Measurements from ENCODE around the gene SPTBN1.

Gene SPTBN1

DNA sequence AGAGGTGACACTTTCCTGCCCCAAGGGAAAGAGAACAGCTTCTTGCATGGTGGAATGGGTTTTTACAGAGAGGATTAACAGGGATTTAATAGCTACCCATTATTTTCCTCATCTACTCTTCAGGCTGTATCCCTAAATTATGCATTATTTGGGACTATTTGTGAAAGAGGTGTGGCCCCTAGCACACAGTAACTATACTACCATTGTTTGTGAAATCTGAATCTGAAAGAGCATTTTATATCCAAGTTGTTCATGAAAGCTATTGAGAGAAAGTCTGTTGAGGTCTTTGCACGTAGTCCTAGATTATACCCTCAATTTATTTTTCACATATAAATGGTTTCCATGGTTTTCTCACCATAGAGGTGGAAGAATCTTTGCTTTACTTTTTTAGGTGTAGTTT is 78.1 kb downstream of the SPTBN1 start:
- no peak for DNase-seq

DNA sequence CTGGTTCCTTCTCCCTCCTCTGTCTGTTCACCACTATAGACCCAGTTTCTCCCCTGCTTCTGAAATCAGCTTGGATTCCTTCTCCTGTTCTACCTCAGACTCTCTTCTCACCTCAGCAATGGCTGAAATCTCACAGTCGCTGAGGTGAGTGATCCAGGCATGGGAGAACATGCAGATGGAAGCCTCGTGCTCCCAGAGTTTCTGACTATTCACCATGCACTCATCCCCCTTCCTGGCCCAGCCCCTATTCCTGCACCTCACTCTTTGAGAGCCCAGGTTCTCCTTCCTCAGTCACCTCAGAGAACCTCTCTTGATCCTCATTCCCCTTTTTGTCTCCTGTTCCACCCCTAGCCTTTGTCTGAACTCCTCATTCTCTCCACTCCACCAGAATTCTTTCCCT is 78.5 kb downstream of the SPTBN1 start:
- DNase-seq, result no peak

DNA sequence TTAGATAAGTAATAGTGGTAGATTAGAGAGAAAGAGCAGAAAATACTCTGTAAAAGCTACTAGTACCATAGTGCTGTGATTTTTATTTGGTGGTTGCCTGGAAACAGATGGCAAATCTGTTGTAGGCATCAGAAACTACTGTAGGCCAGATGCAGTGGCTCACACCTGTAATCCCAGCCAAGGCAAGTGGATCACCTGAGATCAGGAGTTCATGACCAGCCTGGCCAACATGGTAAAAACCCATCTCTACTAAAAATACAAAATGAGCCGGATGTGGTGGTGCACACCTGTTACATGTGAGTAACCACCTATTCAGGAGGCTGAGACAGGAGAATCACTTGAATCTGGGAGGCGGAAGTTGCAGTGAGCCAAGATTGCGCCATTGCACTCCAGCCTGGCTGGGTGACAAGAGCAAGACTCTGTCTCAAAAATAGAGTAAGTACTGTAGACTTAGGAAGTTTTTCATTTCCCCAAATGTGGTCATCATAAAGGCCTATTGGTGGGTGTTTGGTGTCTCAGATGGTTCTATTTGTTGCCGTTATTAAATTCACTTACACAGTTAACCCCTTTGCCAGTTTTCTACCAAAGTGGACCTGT is 79.6 kb downstream of the SPTBN1 start:
- DNase-seq, result no peak

DNA sequence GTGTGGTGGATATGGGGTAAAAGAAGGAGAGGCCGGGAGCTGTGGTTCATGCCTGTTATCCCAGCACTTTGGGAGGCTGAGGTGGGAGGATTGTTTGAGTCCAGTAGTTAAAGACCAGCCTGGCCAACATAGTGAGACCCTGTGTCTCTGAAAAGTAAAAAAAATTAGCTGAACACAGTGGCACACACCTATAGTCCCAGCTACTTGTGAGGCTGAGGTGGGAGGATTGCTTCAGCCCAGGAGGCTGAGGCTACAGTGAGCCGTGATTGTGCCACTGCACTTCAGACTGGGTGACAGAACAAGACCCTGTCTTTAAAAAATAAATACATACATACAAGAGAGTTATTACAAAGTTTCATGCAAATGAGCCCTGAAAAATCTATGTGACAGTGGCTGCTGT is 80.6 kb downstream of the SPTBN1 start:
- no peak for DNase-seq

DNA sequence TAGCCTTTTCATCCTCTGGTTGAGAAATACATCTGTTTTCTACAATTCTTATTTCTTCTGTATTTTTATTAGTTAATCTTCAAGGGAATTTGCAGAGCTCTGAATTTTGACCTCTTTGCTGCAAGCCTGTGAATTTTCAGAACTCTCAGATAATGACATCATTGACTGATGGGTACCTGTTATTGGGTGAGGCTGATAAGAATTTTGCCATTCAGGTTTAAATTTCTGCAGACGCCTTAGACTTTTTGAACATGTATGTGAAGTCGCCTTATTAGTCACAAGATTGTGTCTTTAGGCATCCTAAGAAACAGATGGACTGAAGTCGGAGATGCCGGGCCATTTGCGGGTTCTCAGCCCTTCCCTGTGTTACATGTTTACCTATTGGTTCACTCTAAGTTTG is 82.4 kb downstream of the SPTBN1 start:
- no peak for DNase-seq

DNA sequence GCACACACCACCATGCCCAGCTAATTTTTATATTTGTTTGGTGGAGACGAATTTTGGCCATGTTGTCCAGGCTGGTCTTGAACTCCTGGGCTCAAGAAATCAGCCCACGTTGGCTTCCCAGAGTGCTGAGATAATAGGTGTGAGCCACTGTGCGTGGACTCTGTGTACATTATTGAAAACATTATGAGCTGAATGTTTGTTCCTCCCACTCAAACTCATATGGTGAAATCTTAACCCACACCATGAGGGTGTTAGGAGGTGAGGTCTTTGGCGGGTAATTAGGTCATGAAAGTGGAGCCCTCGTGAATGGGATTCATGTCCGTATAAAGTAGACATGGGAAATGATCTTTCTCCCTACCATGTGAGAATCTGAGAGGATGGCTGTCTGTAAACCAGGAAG is 83.6 kb downstream of the SPTBN1 start:
- no peak for DNase-seq

DNA sequence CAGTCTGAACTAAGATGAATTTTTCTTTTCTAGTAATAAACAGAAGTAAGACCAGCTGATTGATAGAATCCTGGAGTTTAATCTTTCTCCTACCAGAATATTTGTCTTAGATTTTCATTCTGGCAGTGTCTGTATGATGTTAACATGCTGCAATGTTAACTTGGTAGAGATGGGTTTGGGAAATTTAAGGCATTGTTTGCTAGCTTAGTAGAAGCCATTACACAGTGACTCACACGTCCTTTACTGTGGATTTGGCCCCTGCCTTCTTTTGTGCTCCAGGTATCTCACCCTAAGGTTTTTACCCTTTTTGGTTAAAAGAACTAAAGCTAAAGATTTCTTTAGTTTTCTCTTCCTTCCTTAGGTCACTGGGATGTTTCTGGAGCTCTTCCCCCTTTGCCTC is 84.1 kb downstream of the SPTBN1 start:
- DNase-seq, result no peak

DNA sequence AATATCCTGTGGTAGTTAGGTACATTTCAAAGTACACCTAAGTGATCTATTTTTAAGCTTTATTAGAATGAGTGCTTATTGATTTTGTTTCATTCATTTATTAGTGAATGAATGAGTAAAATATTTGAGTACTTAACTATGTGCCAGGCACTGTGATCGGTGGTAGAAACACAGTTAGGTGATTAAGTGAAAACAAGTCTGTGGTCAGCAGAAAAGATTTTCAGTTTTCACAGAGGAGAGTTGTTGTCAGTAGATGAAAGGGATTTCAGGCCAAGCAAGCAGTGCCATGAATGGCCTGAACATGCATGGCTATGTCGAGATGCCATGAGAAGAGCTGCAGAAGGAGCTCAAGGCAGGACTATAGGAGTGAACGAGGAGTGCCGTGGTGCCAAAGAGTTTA is 85.9 kb downstream of the SPTBN1 start:
- no peak for DNase-seq

DNA sequence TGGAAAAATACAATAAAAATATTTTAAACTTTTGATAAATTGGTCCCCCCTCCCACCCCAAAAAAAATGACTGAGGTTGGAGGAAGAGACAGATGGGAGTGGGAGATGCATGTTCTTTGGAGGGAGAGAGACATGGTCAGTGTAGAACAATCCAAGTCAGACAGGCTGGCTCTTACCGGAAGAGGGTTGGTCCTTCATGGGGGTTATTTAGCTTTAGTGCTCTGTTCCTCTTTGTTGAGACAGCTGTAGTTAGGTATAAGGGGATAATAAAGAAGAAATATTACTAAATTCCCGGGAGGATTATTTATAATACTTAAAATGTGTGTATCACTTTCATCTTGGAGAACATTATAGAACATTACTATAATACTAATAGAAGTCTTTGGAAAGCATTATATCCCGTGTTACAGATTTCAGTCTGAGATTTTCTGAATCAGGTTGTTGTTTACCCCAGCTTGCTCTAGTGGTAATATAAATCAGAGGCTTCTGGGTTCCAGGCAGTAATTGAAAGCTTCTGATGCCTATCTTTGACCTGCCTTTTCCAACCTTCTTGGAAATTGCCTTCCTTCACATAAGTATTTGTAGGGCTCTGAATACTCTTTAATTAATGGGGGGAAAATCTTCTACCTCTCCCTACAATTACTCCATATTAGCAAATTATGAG is 87.7 kb downstream of the SPTBN1 start:
- DNase-seq, result no peak

DNA sequence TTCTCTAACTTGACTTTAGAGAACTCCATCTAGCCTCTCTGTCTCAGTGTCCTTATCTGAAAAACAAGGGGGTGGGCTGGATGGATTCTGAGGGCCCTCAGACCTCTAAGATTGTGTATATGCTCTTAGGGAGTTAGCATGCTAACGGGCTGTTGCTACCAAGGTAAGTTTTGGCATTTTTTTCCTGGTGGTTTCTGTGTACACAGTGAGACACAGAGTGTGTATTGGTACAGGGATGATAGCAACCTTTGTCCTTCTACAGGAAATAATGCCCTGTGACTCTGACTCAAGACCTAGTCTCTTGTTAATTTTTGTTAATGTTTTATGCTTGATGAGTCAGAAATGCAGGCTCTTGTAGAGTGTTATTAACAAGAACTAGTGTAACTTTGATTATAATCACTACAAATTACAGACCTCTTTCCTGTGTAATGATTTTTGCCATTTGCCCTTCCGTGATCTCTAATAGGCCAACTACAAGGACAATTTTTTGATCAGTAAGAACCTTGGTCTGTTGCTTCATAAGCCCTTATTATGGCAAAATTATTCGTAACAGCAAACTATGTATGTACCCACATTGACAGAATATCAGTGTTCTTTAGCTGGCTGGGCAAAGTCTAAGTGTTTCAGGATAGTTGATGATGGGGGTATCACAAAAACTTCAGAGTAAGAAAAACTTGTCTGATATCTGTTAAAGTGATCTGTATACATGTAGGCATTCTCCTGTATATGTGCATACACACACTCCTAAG is 89.7 kb downstream of the SPTBN1 start:
- no peak for DNase-seq

DNA sequence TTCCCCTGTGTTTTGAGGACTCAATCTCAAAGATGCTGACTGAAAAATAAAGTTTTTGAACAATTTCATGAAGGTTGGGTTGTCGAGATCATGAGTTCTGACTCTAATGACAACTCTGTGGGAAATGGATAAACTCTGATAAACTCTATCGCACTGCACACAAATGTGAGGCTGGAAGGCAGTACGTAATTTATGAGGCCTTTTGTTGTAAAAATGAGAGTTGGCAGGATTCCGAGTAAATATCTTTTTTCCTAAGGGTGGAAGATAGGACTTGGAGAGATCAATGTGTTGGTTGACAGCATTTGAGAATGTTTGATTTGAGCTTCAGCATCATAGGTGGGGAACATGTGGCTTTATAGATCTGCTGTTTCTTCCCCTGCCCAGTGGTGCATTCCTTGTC is 90.4 kb downstream of the SPTBN1 start:
- DNase-seq, result no peak

DNA sequence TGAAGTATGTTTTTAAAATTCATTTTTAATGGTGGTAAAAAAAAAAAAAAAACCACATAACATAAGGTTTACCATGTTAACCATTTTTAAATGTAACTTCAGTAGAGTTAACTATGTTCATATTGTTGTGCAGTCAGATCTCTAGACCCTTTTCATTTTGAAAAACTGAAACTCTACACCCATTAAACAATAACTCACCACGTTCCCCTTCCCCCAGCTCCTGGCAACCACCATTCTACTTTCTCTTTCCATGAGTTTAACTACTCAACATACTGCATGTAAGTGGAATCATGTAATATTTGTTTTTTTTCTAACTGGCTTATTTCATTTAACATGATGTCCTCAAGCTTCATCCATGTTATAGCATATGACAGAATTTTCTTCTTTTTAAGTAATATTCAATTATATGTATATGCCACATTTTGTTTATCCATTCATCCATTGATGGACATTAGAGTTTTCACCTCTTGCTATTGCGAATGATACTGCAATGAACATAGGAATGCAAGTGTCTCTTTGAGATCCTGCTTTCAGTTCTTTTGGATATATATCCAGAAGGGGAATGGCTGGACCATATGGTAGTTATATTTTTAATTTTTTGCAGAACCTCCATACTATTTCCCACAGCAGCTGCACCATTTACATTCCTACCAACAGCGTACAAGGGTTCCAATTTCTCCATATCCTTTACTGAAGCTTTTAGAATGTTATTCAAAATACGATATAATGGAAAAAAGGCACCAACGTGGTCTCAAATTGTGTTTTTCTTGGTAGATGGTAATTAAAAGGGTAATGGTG is 91.0 kb downstream of the SPTBN1 start:
- DNase-seq, result no peak

DNA sequence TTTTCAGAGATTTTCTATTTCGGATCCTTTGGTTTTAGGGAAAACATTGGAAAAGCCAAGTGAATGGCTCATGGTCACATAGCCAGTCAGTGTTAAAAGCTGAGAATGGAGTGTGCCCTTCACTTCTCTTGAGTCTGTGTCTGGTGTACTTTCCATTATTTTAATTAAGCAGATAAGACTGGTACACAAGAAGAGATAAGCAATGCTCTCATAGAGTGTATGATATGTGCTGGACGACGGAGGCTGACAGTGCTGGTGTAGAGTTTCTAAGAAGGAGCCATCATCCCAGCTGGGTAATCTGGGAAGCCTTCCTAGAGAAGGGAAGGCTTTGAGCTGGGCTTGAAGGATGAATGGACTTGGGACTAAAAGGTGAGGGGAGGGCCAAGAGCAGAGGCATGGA is 93.3 kb downstream of the SPTBN1 start:
- no peak for DNase-seq

DNA sequence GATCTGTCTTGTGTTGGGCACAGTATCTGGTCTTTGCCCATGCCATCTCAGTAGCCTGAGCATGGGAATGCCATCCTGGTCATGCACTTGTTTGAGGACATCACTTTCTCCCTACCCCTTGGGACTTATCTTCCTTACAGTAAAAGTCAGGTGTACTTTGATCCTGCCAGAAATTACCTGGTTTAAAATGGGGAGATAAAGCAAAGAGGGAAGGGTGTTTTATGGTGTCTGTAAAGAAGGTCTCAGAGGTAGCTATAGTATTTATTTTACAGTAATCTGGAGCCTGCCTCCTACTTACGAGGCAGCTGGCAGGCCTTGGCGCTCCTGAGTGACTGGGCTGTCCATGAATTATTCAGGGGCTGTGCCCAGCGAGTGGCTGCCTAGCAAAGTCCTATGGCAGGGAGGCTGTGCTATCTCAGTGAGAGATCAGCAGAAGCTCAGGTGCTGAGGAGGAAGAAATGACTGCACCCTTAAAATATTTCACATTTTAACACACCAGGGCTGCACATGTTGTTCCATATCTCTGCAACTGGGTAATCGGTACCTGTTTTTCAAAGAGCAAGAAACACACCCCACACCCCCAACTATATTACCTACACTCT is 93.9 kb downstream of the SPTBN1 start:
- DNase-seq, result no peak

DNA sequence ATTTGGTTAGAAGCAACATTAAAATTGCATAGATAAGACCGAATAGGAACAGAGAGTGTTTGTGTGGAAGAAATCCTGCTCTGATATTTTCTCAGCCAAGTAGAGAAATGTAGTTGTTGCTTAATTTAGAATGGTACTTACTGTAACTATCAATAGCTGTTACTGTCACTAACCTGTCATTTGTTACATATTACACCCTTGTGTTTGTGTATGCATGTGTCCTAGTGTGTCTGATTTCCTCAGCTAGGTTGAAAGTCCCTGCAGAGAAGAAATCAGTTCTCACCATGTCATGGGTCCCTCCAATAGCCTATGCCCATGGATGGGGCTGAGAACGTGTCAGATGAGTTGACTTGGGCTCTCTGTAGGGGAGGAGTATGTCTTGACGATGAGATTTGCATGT is 94.4 kb downstream of the SPTBN1 start:
- no peak for DNase-seq

DNA sequence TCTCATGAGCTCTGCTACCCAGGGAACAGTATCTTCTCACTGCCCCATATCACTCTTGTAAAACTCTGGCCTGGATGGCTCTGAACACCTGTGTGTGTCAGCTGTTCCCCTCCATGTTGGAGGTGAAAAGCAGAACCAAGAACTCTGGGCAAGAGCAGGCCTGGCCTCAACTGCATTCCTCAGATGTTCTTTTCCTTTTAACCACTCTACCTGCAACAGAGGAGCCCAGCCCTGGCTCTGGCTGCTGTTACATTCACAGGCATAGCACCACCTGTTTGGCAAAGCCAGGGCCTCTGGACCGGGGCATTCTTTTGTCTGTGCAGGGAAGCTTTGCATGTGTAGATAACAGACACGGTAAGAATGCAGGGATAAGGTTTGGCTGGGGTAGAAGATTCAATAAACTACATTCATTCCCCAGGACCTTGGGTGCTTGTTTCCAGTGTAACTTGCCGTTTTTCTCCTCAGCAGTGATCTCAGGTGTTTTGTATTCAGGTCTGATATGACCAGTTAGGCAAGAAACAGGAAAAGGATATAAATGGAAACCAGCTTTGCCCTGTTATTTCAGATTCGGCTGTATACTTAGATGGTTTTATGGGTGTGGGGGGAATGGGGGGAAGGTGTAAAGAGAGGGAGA is 95.1 kb downstream of the SPTBN1 start:
- no peak for DNase-seq

DNA sequence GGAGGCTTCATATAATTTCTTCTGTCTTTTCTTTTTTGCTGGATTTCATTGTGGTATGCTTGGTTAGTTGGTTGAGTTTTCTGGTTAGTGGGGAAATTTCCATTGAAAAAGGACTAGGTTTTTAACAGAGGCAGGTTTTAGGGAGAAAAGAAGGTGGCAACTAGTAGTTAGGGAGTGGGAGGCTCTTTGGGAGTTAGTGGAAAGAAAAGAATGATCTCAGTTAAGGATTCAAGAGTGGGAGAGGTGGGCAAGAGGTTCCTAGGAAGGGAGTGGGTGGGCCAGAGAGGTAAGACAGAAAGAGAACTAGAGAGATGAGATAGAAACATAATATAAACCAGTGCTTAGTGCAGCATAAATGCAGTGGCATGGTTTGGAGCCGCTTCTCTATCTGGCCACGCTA is 96.9 kb downstream of the SPTBN1 start:
- DNase-seq, result no peak

DNA sequence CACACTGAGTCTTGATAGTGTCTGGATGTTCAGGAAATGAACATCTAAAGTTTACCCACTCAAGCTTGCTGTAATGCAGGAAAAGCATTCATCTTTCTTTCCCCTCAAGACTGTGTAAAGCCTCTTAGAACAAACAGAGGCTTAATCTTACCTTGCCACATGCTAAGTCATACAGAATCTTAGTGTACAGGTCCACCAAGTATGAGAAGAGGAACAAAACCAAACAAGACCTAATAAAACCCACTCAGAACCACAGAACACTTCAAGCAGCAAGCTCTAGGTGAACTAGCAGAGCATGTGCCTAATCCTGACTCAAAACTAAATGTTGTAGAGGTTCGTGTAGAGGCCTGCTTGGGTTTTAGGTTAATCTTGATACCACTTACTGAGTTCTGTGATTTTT is 97.6 kb downstream of the SPTBN1 start:
- no peak for DNase-seq

DNA sequence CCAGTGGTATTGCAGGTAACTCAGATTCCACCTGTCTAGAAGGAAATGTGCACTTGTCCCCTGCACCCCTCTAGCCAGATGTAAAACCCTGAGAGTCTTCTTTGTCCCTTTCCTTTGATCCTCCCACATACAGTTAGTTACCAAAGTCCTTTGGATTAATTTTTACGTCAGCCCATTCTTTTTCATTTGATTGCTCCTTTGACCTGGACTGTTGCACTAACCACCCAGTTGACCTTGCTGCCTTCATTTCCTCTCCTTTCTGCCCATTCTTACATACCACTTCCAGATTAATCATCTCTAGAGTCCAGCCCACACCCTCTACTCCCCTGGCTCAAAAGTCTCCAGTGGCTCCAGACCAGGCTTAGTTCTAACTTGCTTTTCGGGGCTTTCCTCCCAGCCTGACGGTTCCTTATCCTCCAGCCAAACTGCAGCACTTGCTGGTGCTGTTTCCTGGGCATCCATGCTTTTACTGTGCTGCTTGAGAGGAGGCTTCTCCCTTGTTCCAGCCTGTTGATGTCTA is 99.3 kb downstream of the SPTBN1 start:
- DNase-seq, result no peak

DNA sequence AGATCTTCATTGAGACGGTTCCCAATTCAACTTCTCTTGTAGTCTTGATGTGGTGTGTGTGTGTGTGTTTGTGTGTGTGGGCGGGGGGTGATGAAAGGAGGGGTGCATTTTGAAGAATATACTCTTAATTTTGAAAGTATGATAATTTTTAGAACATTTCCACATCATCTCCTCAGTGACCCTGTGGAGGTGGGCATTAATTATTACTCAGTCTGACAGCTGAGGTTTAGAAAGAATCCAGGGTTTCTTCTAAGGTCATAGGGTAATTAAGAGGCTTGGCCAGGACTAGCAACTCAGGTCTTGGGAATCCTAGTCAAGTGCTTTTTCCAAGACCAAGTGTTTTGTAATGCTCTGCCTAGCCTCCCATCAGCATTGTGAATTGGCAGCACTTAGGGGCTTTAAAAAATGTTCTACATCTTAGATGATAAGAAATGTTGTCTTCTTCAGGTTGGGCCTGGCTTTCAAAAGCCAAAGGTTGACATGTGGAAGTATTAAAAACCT is 100.5 kb downstream of the SPTBN1 start:
- no peak for DNase-seq

DNA sequence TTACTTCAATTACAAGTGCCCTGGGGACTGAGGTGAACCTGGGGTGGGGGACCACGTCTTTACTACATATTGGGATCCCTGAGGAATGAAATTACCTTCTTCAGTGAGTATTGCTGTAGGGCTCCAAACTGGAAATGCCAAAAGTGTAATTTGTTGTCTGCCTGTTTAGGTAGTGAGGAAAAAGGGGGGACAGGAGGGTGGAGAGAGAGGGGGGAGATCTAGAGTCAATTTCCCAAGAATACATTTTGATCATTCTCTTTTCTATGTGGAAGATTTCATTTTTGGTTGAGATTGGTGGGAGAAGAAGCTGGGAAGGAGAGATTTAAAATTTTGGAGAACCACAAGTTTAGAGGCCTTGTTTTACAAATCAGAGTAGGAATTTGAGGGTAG is 101.1 kb downstream of the SPTBN1 start:
- no peak for DNase-seq

DNA sequence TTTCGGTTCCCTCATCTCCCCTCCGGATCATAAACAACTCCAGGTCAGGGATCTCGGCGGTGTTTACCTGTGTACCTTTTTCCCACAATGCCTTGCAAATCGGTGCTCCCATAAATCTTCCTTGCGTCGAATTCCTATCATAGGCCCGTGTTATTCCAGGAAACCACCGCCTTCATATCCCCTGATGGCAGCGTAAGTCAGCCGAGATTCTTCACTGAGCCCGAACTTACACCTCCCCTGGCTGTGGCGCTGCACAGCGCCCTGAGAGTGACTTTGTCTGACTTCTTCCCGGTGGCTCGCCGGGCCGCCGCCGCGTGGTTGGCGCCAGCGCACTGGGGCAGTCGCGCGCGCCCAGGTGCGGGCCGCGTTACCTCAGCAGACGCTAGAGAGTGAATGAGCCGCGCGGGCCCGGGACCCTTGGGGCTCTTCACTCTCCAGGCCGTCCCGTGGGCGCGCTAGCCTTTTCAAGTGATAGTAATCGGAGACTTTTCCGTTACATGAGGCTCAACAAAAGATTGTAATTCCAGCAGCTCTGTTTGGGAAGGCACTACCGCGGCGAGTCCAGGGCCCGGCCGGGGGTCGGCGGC is 101.6 kb downstream of the SPTBN1 start:
- DNase-seq, result peak; percentile 72

Data from NCI-H774 (cell line).